ENCODE data around the gene HNF4A. TPM values are rescaled to one million over a fixed set of nuclear protein-coding genes. Genes with fewer than 3 reads are reported as not detected.

Gene HNF4A
- polyA plus RNA-seq, 1 of the 3 experiments (the other 2 are of a cell fraction), result not detected

DNA sequence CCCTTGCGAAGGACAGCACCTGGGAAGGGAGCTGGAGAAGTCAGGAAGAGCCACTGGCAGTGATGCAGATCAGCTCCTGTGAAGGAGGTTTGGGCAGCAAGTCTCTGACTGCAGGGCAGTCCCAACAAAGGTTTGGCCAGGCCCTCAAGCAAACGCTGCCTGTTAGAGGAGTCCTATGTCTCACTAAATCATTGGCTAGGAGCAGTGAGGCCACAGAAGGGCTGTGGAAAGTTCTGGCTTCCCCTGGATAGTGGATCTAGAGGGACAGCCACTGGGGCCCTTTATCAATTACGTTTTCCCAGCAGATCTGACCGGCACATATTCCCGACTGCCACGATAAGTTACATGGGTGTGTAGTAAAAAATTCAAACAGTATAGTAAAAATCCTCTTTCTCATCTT, 122.7 kb downstream of the HNF4A start (continued):
- TF ChIP-seq, protein P1, sequence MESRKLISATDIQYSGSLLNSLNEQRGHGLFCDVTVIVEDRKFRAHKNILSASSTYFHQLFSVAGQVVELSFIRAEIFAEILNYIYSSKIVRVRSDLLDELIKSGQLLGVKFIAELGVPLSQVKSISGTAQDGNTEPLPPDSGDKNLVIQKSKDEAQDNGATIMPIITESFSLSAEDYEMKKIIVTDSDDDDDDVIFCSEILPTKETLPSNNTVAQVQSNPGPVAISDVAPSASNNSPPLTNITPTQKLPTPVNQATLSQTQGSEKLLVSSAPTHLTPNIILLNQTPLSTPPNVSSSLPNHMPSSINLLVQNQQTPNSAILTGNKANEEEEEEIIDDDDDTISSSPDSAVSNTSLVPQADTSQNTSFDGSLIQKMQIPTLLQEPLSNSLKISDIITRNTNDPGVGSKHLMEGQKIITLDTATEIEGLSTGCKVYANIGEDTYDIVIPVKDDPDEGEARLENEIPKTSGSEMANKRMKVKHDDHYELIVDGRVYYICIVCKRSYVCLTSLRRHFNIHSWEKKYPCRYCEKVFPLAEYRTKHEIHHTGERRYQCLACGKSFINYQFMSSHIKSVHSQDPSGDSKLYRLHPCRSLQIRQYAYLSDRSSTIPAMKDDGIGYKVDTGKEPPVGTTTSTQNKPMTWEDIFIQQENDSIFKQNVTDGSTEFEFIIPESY (IDR thresholded peaks at IDR 0.05; ENCODE audit: borderline replicate concordance, low read depth), result no peak
- TF ChIP-seq POLR2AphosphoS5 (IDR thresholded peaks at IDR 0.05; ENCODE audit: low read depth, low read length) (no peak), MEF2A (IDR thresholded peaks at IDR 0.05; ENCODE audit: borderline replicate concordance, low read depth) (no peak), TAF1 (IDR thresholded peaks at IDR 0.05; ENCODE audit: borderline replicate concordance, low read depth, low read length) (no peak), RCOR1 (IDR thresholded peaks at IDR 0.05; ENCODE audit: low read length) (no peak)

- Histone ChIP-seq H3K9me3 (no peaks in the 10 kb centered on the region), H3K9ac (no peak overlapping the region), H3K4me1 (ENCODE audit: control insufficient read depth in 1 of 2, insufficient read depth in 2 of 2, low read depth in 1 of 2, low read length in 1 of 2) (peaks cover 0 to 16% of the 10 kb centered on the region in 2 experiments; a peak in 2 of 4 replicates), H3K4me2 (no peak overlapping the region), H3K79me2 (ENCODE audit: insufficient read depth) (peaks cover 29% of the 10 kb centered on the region; the same call in 1 of the 2 replicates), H3K36me3 (replicated peaks in 1 of 2; ENCODE audit: control insufficient read depth in 1 of 2, insufficient read depth in 2 of 2, low read length in 1 of 2) (peaks cover 8 to 30% of the 10 kb centered on the region in 2 experiments), H2AFZ (ENCODE audit: low read depth) (no peak overlapping the region), H4K20me1 (ENCODE audit: insufficient read depth) (no peaks in the 10 kb centered on the region), H3F3A (replicated peaks; ENCODE audit: insufficient read depth) (peaks cover 6% of the 10 kb centered on the region), H3K9me2 (no peaks in the 10 kb centered on the region), H3K27ac (ENCODE audit: low read depth in 2 of 2, low read length in 1 of 2) (no peak overlapping the region), H3K4me3 (ENCODE audit: low read depth in 2 of 2, low read length in 1 of 2) (no peak overlapping the region), H3K27me3 (ENCODE audit: insufficient read depth) (no peaks in the 10 kb centered on the region)
- ChIA-PET POLR2A (no interaction called here), CTCF (interaction anchor here (0.8 to 1.6 kb wide), 5 partner anchors 8 to 204 kb away, joined by 3 to 8 read pairs (median 3); no protein-coding TSS in a partner anchor)
- DNase-seq, result no peak
- WGBS (ENCODE audit: low lambda C conversion rate), result 86% methylated on average over 5 of the region's 5 CpGs
- no peak for TF ChIP-seq PBX3 (IDR thresholded peaks at IDR 0.05)
- TF ChIP-seq, protein P2, sequence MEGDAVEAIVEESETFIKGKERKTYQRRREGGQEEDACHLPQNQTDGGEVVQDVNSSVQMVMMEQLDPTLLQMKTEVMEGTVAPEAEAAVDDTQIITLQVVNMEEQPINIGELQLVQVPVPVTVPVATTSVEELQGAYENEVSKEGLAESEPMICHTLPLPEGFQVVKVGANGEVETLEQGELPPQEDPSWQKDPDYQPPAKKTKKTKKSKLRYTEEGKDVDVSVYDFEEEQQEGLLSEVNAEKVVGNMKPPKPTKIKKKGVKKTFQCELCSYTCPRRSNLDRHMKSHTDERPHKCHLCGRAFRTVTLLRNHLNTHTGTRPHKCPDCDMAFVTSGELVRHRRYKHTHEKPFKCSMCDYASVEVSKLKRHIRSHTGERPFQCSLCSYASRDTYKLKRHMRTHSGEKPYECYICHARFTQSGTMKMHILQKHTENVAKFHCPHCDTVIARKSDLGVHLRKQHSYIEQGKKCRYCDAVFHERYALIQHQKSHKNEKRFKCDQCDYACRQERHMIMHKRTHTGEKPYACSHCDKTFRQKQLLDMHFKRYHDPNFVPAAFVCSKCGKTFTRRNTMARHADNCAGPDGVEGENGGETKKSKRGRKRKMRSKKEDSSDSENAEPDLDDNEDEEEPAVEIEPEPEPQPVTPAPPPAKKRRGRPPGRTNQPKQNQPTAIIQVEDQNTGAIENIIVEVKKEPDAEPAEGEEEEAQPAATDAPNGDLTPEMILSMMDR (IDR thresholded peaks at IDR 0.05), result no peak
- TF ChIP-seq, protein P3, sequence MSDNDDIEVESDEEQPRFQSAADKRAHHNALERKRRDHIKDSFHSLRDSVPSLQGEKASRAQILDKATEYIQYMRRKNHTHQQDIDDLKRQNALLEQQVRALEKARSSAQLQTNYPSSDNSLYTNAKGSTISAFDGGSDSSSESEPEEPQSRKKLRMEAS (IDR thresholded peaks at IDR 0.05; ENCODE audit: low read depth), result no peak
- no peak for TF ChIP-seq RCOR1 (IDR thresholded peaks at IDR 0.05; ENCODE audit: low read length)
- no peak for TF ChIP-seq FOXM1 (IDR thresholded peaks at IDR 0.05; ENCODE audit: low read depth)
- no peak for TF ChIP-seq TEAD4 (IDR thresholded peaks at IDR 0.05; ENCODE audit: borderline replicate concordance, insufficient read depth)
- no peak for TF ChIP-seq FOXJ3 (CRISPR knock-in tag; IDR thresholded peaks at IDR 0.05)
- TF ChIP-seq CHD2 (IDR thresholded peaks at IDR 0.05; ENCODE audit: low read length, partially characterized antibody), result no peak
- TF ChIP-seq FOSL2 (IDR thresholded peaks at IDR 0.05; ENCODE audit: borderline replicate concordance, low read depth), result no peak
- no peak for TF ChIP-seq SIN3A (IDR thresholded peaks at IDR 0.05; ENCODE audit: borderline replicate concordance, low read depth, low read length)
- TF ChIP-seq NFIC (IDR thresholded peaks at IDR 0.05; ENCODE audit: borderline replicate concordance), result no peak
- TF ChIP-seq RXRA (IDR thresholded peaks at IDR 0.05; ENCODE audit: borderline replicate concordance, low read depth), result no peak
- TF ChIP-seq GATA2 (CRISPR knock-in tag; IDR thresholded peaks at IDR 0.05), result no peak
- TF ChIP-seq YY1 (IDR thresholded peaks at IDR 0.05; ENCODE audit: low read depth), result no peak
- TF ChIP-seq GABPA (IDR thresholded peaks at IDR 0.05; ENCODE audit: low read depth), result no peak
- no peak for TF ChIP-seq TCF12 (IDR thresholded peaks at IDR 0.05)
These were observed 124.1 kb downstream of the HNF4A start for GRCh38 chr20:44479643-44480042.
